GM03348 (cell line): ENCODE data around the gene PYM1.
"Not testable (repeated sequence)": the region's sequence is repeated elsewhere in the genome, so short reads cannot be mapped to it uniquely, and the experiment has no call there.

Experiments
- DNase-seq: peaks from one replicate; pipeline ENCODE4 v3.0.0; 2012; ENCODE audit warnings: low spot score

The PYM1 gene

DNA sequence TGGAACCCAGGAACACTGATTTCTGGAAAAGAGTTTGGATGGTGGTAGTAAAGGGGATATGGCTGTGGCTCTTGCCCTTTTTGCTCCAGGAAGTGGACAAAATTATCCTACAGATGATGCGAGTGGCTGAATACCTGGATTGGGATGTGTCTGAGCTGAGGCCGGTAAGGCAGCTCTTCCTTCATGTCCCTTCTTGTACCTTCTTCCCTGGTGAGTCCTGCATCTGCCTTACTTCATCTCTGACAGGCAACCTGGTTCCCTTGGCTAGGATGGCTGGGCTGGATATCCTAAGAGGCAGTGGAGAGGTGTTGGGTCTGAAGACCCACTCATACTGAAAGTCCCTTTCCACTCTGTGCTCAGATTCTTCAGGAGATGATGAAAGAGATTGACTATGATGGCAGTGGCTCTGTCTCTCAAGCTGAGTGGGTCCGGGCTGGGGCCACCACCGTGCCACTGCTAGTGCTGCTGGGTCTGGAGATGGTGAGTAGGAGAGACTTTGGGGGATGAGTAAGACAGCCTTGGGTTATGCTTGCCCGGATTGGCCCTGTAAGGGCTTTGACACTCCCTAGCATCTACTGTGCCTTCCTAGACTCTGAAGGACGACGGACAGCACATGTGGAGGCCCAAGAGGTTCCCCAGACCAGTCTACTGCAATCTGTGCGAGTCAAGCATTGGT, 11.3 kb upstream of the PYM1 start:
- DNase-seq: no peak

DNA sequence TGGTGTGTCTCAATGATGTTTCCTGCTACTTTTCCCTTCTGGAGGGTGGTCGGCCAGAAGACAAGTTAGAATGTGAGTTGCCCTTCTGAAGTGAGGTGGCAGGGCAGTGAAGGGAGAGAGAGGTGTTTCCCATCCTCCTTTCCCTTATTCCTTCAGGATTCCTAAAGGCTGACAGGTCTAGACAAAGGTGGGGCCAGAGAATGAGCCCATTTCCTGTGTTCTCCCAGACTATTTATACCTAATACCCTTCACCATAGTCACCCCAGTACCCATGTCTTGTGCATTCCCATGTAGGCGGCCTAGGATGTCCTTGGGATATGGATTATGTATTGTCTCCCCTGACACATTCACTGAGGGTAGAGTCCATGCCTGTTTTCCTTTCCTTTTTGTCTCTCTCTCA, 10.3 kb upstream of the PYM1 start:
- DNase-seq: no peak

DNA sequence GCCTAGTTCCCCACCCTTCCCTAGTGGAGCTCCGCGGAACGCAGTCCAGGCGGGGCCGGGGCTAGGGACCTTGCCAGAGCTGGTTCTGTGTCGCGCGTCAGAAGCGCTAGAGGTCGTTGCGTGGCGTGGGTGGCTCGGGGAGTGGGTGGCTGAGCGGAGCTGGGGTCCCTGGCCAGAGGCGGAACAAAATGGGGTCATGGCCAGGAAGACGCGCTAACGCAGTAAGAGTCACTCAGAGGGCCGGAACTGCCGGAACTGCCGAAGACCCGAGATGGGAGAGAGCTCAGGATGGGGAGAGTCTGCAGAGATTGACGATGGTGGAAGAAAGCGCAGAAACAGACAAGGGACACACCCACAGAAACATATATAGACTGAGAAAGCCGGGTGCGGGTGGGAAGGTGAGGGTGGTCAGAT, 8.1 kb upstream of the PYM1 start:
- DNase-seq: peak; percentile 27

DNA sequence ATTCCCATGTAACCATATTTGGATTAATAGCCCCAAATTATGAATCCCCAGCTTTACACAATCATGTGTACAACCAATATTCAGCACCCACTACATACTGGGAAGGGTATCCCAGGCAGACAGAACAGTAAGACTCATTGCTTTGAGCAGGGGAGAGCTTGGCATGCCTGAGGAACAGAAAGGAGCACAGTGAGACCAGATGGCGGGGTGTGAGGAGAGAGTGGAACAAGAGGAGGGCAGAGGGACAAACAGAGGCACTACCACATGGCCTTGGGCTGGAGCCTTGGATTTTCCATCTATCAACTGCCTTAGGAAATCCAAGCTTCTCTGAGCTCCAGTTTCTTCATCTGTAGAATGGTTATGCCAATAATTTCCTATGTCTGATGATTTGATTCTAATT, 7.1 kb upstream of the PYM1 start:
- DNase-seq: no peak

DNA sequence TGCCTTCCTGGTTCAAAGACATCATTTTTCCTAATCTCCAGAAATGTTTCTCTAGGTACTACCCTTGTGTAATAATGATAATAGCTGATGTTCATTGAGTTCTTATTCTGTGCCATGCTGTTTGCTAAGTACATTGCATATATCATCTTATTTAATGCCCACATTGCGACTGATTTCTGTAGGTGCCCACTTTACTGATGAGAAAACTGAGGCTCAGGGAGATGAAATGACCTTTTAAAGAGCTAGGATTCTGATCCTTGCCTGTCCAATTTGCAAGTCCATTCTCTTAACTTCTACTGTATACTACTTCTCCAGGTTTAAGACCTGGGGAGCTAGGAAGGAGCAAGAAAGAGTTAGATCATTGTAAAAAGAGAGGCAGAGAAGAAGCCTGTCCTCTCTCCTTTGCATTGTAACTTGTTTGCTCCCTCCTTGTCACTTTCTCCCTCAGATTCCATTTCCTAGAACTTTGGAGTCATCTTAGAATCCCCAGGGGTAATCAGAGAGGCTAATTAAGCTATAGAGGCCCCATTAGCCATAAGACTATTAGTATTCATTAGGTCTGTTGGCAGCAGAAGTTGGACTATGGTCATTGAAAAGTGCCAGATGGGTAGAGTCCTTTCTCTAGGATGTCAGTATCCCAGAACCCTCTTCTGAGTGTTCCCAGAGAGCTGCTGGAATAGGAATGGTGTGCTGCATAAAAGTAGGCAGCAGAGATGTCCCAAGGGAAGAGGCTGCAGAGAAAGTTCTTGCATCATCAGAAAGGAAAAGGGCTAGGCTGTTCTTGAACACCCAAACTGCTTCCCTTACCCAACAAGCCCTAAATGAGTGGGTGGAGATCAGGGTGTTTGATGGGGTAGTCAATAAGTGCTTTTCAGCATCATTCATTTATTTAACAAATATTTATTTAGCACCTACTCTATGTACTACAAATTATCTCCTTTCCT, 6.4 kb upstream of the PYM1 start:
- DNase-seq: peak; percentile 48

DNA sequence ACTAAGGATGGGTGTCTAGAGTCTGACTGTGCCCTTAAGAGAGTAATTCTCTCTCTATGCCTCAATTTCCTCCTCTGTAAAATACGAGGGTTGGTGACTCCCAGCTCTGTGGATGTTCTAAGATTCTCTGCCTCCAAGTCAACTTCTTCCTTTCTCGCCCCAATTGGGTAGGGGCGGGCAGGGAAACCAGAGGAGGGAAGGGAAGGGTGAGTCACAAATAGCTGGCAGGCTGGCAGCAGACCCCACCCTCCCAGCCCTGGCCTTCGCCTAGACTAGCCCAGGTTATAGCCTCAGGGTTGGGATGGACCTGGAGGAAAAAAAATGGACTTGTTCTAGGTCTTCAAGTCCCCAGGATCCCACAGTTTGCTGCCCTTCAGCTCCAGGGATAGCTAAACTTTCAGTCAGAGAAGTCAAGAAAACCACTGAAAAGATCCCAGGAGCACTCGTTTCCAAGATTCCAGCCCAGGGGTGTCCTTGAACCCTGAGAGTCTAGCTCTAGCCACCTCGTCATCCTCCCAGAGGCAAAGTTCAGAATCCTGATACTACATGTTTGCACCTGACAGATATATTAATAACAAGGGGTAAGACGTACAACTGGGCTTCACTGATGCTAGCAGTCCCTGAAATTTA, 5.6 kb upstream of the PYM1 start:
- peak; percentile 47 for DNase-seq

DNA sequence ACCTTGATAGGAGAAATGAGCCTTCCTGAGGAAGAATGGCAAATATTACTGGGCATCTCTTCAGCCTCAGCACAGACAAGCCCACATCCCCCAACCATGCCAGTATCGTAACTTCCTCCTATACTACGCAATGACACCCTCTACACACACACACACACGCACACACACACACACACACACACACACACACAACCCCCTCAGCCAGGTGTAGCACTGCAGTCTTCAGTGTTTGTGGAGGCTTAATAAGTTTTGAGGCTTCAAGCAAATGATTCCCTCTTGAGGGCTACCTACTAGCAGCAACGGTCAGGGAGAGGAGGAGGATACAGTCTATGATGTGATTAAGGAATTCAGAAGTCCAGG, 4.8 kb upstream of the PYM1 start:
- peak; percentile 31 for DNase-seq

DNA sequence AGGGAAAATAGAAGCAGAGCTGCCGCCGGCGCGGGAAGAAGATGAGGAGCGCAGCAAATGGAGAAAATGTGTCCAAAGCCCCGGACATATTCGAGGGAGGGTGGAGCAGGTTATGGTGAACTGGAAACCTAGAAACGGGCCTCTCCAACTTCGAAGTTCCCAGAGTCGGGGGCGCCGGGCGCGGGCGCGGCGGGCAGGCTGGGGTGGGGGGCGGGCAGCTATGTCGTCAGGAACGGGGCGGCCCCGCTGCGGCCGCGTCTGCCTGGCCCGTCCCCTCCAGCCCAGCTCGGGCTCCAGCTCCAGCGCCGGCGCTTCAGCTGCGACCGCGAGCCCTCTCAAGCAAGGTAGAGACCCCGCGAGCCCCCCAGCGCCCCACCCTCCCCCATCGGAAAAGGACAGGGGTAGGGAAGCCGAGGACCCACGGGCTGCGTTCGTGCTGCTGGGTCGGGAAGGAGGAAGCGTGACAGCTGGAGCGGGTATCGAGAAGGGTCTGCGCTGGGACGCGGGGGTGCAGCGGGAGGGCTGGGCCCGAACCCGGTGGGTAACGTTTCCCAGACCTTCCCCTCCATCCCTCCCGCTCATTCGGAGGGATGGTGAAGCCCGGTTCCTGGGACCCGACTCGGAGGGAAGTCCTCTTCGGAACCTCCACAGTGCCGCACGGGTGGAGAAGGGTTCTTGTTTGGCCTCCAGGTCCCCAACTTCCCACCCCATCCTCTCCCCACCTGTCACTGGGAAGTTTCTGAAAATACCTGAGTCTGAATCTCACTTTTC, 4.3 kb upstream of the PYM1 start:
- DNase-seq: peak; percentile 87

DNA sequence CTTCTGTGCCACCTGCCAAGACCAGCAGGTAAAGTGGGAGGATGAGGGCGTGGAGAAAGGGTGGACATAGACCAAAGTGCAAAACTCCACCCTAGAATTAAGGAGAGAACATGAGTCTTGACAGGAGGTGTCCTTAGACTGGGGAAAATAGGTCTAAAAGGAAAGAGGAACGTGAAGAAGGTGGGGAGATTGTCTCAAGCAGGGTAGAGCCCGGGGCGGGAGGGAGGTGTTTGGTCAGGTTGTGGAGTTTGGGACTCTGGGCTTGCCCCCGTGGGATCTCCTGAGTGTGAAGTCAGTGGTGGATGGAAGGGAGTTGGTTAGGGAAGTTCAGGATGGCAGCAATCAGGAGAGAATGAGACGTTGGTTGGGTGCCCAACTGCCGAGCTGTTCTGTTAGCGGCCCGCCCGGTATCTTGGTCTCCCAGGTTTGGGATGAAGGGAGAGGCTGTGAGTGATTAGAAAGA, 3.7 kb upstream of the PYM1 start:
- DNase-seq: peak; percentile 25

DNA sequence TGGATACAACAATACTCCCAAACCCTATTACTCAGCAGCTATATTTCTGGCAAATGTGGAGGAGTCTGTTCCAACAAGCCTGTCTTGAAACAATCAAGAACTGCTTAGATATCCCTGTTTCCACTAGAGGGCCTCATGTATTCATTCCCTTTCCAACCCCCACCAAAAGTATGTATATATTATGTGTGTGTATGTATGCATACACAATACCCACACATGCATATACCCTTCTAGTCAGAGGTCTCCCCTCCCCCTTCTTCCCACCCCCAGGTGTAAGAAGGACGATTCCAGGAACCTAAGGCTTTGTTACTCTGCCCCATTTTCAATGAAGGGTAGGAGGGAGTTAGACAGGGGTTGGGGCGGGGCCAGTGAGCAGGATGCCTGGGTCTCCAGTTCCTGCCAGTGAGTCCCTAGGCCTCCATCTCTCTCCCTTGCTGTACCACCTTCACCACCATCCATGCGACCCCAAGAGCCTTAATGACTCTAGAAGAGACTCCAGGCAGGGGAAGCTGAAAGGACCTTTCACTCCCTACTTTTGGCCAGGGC, 3.1 kb upstream of the PYM1 start, which contains the start of gene DGKA:
TSS of gene DGKA (plus strand) at position 392 of the 546 bp plus-strand sequence. CDS start 5,342 bp downstream, outside the sequence.
- peak; percentile 77 for DNase-seq

DNA sequence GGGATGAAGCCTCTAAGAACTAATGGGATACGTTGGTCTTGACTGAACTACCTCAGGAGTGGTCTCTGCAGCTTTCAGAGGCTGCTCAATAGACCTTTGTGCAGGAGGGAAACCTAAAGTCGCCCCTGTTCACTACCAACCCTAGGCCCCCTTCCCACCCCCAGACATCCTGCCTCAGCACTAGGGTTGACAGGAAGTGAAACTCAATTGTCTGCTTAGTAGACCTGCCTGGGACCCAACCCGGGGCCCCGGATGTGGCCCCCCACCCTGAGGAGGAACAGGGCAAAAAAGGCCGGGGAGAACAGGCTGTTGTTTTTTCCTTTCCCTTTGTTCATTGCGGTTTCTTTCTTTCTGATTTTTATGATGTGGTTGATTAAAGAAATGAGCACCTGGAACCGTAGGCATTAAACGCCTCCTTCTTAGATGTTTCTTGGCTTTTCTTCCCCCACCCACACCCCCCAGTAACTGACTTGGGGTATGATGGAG, 1.7 kb upstream of the PYM1 start:
- DNase-seq: no peak

DNA sequence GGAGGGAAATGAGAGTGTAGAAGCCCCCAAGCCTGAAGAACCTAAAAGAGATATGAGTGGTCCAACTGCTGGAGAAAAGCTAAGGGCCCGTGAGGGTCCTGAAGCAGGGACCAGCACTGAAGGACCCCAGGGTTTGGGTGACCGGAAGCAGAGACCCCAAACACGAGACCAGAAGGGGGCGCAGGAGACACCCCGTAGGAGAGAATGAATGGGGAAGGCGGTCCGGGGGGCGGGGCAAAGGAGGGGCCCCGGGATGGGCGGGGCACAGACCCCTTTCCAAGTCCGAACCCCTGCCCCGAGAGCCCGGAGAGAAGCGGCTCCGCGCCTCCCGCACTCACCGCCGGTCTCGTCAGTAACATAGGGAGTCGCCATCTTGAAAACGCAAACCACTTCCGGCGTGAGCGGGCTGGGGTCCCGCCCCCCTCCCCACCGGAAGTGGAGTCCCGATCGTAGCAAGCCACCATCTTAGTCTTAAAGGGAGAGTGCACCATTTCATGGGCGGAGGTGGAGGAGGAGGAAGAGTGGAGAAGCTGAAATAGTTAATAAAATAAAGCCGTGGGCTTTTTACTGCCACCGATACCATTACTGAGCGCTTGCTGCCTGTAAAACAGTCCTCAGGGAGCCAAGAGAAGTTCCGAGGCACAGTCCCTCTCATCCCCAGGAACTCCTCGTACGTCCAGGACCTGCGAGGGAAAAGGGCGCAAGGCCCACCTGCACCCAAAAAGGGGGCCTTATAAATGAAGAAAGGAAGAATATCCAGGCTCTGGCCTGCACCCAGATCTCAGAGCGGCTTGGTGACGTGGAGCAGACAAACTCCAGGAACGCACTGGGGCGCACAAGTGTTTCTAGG, 731 bp downstream of the PYM1 start:
- peak; percentile 94 for DNase-seq

DNA sequence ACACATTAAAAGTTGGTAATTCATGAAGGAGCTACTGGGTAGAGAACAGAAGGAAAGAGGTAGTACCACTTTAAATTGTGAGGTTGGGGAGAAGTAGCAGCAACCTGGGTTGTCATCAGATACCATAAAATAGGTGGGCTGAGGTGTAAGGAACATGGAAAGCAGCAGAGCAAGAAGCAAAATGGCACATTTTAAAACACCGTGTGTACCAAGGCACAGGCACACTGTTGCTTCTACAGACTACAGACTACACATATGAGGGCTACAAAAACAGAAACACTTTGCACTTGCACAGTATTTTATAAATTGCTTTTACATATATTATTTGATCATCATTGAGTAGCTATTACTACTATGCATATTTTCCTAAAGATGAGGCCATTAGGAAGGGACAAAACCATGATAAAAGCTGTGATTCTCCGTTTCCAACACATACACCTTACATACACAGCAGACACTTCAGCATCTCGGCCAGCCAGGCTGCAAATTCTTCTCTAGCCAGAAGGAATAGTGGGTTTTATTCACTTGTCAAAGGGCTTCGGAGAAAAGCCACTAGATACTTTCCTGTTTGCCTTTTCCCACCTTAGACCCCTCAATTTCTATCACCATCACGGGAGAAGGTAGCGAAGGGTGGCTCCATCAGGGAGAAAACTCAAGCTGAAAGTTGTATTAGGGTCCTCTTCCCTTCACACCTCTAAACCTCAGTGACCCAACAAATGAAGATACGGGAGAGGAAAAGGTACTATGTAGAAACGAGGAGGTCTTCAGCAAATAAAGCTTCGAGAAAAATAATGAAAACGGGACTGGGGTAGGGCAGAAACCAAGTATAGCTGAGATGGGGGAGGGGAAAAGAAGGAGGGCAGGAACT, 1.6 kb downstream of the PYM1 start:
- no peak for DNase-seq

DNA sequence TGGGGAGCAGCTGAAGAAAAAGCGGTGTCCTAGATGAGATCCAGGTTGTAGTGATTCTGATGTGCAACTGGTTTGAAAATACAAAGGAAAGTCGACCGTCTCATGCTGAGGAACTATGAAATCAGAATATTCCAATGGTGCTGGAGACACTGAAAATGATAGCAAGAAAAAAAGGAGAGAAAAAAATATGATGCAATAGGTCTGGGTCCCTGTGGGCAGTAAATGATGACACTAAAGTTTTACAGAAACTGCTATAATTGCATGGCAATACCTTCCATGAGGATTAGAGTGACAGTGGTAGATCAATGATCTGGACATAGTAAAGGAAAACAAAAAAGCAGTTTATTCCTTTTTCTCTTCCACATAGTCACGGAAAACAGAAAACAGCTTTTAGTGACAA, 2.3 kb downstream of the PYM1 start:
- no peak for DNase-seq

DNA sequence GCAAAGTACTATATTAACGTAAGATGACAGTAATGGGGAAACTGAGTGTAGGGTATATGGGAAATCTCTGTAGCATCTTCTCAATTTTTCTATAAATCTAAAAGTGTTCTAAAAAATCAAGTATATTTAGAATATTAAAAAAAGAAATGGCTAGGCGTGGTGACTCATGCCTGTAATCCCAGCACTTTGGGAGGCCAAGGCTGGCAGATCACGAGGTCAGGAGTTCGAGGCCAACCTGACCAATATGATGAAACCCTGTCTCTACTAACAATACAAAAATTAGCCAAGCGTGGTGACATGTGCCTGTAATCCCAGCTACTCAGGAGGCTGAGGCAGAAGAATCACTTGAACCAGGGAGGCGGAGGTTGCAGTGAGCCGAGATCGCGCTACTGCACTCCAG, 4.0 kb downstream of the PYM1 start:
- not testable (repeated sequence) for DNase-seq

DNA sequence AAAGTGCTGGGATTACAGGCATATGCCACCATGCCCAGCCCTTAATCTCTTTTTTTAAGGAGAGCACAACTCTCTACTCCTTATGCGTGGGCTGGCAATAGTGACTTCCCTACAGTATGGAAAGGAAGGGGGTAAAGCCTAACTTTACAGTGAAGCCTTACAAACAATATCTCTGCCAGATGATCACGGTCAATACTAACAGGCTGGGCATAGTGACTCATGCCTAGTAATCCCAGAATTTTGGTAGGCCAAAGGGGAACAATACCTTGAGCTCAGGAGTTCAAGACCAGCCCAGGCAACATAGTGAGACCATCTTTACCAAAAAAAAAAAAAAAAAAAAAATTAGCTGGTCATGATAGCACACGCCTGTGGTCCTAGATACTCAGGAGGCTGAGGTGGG, 5.6 kb downstream of the PYM1 start:
- no peak for DNase-seq

DNA sequence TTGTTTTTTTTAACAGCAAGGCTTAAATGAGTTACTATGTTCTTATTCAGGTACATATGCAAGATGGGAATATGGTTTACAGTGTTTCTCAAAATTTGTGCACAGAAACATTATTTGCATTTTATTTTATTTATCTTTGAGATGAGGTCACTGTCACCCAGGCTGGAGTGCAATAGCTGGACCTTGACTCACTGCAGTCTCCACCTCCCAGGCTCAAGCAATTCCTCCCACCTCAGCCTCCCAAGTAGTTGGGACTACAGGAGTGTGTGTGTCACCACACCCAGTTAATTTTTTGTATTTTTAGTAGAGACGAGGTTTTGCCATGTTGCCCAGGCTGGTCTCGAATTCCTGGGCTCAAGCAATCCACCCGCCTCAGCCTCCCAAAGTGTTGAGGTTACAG, 8.7 kb downstream of the PYM1 start:
- not testable (repeated sequence) for DNase-seq

DNA sequence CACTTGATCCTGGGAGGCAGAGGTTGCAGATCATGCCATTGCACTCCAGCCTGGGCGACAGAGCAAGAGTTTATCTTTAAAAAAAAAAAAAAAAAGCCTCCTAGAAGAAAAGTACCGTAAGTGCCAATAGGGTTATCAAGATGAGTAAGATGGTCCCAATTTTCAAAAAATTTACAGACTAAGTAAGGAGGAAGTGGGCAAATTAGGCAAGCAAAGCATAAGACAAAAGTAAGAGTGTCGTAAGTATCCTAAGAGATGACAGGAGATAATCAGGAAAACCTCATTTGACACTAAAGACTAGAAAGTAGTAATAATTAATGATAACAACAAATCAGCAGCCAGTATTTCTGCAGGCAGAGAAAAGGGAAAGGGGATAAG, 12.2 kb downstream of the PYM1 start:
- DNase-seq: no peak

DNA sequence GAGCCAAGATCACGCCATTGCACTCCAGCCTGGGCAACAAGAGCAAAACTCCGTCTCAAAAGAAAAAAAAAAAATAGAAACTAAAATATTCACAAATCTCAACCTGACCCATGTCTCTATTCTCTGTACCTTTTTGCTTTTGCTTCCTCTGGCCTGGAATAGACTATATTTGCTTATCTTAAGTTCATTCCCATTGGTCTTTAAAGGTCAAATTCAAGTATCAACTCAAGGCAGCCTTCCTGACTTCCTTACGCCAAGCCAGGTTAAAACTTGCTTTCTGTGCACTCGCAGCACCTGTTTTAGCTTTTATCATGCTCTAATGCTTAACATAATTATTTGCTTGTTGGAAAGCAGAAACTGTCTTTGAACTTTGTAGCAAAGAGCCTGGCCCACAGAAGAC, 14.8 kb downstream of the PYM1 start:
- DNase-seq: no peak

DNA sequence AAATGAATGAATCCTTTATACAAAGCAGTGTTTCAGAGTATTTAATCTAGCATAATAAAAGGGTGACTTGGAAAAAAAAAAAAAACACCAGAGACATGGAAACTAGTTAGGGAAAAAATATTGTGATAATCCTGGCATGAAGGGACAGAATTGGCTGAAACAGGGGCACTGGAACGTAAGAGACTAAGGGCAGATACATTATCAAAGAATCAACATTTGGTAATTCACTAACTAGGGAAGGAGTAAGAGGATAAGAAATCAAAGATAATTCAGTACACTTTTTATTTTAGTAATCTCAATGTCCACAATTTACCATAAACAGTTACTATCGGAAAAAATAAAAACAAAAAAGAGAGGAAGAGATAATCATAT, 18.2 kb downstream of the PYM1 start:
- DNase-seq: no peak
